K562 (cell line): ENCODE measurements around the gene WDR90. TPM values are rescaled to one million over a fixed set of nuclear protein-coding genes. Genes with fewer than 3 reads are reported as not detected.

Experiments
- CBX1 ChIP-seq: sonication (generic); IDR thresholded peaks from 2 replicates; pipeline ENCODE4 v1.6.1; 2016; ENCODE audit warnings: antibody characterized with exemption, low read depth, mild to moderate bottlenecking
- CBX3 ChIP-seq, 2 experiments: IDR thresholded peaks; 1 replicate in 1 of 2; 2 replicates in 1 of 2; pipeline ENCODE4 v1.6.1; 2012; ENCODE audit warnings: inconsistent platforms in 2 of 2, low read length in 2 of 2, borderline replicate concordance in 1 of 2, control low read depth in 1 of 2
- CREM ChIP-seq: IDR thresholded peaks from 2 replicates; pipeline ENCODE4 v1.6.1; 2014; ENCODE audit warnings: antibody characterized with exemption, low read depth
- FOXA1 ChIP-seq: fragments of 450-650 bp; IDR thresholded peaks from 2 replicates; pipeline ENCODE4 v1.6.1; 2016; ENCODE audit warnings: mild to moderate bottlenecking, borderline replicate concordance
- GABPB2 ChIP-seq: fragments of 250-450 bp; sonication (Bioruptor Pico); conservative IDR thresholded peaks from 2 replicates; pipeline ENCODE4 v1.5.1; 2021; ENCODE audit warnings: mild to moderate bottlenecking
- HCFC1 ChIP-seq: IDR thresholded peaks from 2 replicates; pipeline ENCODE4 v1.6.1; 2012; ENCODE audit warnings: low read depth, low read length, improper control_type of control experiment
- HNRNPUL1 ChIP-seq: fragments of 200-400 bp; formaldehyde crosslinking; IDR thresholded peaks from 2 replicates; pipeline ENCODE4 v1.6.1; 2017; ENCODE audit warnings: low read length
- ILF3 ChIP-seq: fragments of 450-650 bp; IDR thresholded peaks from 2 replicates; pipeline ENCODE4 v1.6.1; 2018; ENCODE audit warnings: antibody characterized with exemption, mild to moderate bottlenecking, moderate library complexity, borderline replicate concordance
- KLF16 ChIP-seq: IDR thresholded peaks from 2 replicates; pipeline ENCODE4 v1.6.1; 2016; ENCODE audit warnings: antibody characterized with exemption
- MYC ChIP-seq, 2 experiments: fragments of 250-450 bp in 1 of 2; sonication (Bioruptor Pico) in 1 of 2; IDR thresholded peaks; 2 replicates each; pipeline versions ENCODE4 v1.5.1 to v1.6.1; 2012 to 2021; ENCODE audit warnings: low read depth in 2 of 2, borderline replicate concordance in 1 of 2, improper control_type of control experiment in 1 of 2, low read length in 1 of 2, mild to moderate bottlenecking in 1 of 2, moderate library complexity in 1 of 2
- NFATC3 ChIP-seq: fragments of 450-650 bp; IDR thresholded peaks from 2 replicates; pipeline ENCODE4 v1.6.1; 2017; ENCODE audit warnings: mild to moderate bottlenecking
- NR1H2 ChIP-seq: sonication (generic); formaldehyde crosslinking; IDR thresholded peaks from 2 replicates; pipeline ENCODE4 v1.4.0; 2020; ENCODE audit warnings: mild to moderate bottlenecking, missing genetic modification reagents
- PHB2 ChIP-seq: fragments of 450-650 bp; IDR thresholded peaks from 2 replicates; pipeline ENCODE4 v1.6.1; 2017; ENCODE audit warnings: low read depth
- POLR3G ChIP-seq: IDR thresholded peaks from 2 replicates; pipeline ENCODE4 v1.6.1; 2011; ENCODE audit not compliant: insufficient read length, insufficient replicate concordance; ENCODE audit errors: extremely low read depth
- TCFL5 ChIP-seq: fragments of 250-450 bp; sonication (Bioruptor Pico); conservative IDR thresholded peaks from 2 replicates; pipeline ENCODE4 v1.6.1; 2021; ENCODE audit warnings: mild to moderate bottlenecking, moderate library complexity, matching md5 sums
- ZFP1 ChIP-seq: fragments of 450-650 bp; formaldehyde crosslinking; IDR thresholded peaks from 2 replicates; pipeline ENCODE4 v1.4.0; 2020; ENCODE audit warnings: mild to moderate bottlenecking, mixed read lengths
- ZNF24 ChIP-seq: fragments of 450-650 bp; IDR thresholded peaks from 2 replicates; pipeline ENCODE4 v1.6.1; 2016
- ZNF586 ChIP-seq: fragments of 450-650 bp; formaldehyde crosslinking; conservative IDR thresholded peaks from 2 replicates; pipeline ENCODE4 v1.4.0; 2020; ENCODE audit warnings: mild to moderate bottlenecking, moderate library complexity
- polyA plus RNA-seq, 8 experiments: library from polyadenylated mRNA; depleted of rRNA in 4 of 8; stranded (reverse) in 5 of 8; unstranded in 3 of 8; fragments of >200 nt; fragmentation: Nextera tagmentation in 2 of 8; fragmentation: Illumina TruSeq in 1 of 8; extraction: Ambion mirVana in 2 of 8; extraction: Trizol in 1 of 8; gene quantifications; 2 replicates each; pipeline versions ENCODE4 v1.2.1 to v1.2.3, GENCODE V29; 2011 to 2014; ENCODE audit warnings: inconsistent platforms in 1 of 8, missing spikeins in 1 of 8
- total RNA-seq, 7 experiments: library from RNA; depleted of rRNA in 6 of 7; stranded (reverse); fragments of >200 nt in 6 of 7; fragmentation: Illumina TruSeq in 2 of 7; extraction: Trizol in 2 of 7; gene quantifications; 2 replicates each; pipeline versions ENCODE4 v1.2.1 to v1.2.3, GENCODE V29; 2011 to 2021; ENCODE audit warnings: low replicate concordance in 1 of 7
- TF ChIP-seq, protein P1 (sequence below): sonication (generic); formaldehyde crosslinking; IDR thresholded peaks from 2 replicates; pipeline ENCODE4 v1.8.1; 2023; ENCODE audit warnings: mild to moderate bottlenecking, missing genetic modification reagents, moderate library complexity
- TF ChIP-seq, protein P2 (sequence below): fragments of 450-650 bp; conservative IDR thresholded peaks from 2 replicates; pipeline ENCODE4 v1.6.1; 2016; ENCODE audit warnings: missing genetic modification characterization, low read depth, mild to moderate bottlenecking, missing compliant biosample characterization, moderate library complexity
- TF ChIP-seq, protein P3 (sequence below): sonication (generic); formaldehyde crosslinking; IDR thresholded peaks from 2 replicates; pipeline ENCODE4 v1.8.0; 2023; ENCODE audit warnings: mild to moderate bottlenecking, missing genetic modification reagents
- TF ChIP-seq, protein P4 (sequence below), 2 experiments: fragments of 450-650 bp in 1 of 2; sonication (generic) in 1 of 2; formaldehyde crosslinking; conservative IDR thresholded peaks; 2 replicates each; pipeline versions ENCODE4 v1.4.0 to v1.8.1; 2020 to 2022; ENCODE audit warnings: mild to moderate bottlenecking in 1 of 2, missing genetic modification reagents in 1 of 2

The WDR90 gene
- total and polyA plus RNA-seq, 9 of the 15 experiments (the other 6 are each of a cell fraction or from before 2014, with no cell fraction given), result 0.44 to 12.6 (median 3.3) TPM

DNA sequence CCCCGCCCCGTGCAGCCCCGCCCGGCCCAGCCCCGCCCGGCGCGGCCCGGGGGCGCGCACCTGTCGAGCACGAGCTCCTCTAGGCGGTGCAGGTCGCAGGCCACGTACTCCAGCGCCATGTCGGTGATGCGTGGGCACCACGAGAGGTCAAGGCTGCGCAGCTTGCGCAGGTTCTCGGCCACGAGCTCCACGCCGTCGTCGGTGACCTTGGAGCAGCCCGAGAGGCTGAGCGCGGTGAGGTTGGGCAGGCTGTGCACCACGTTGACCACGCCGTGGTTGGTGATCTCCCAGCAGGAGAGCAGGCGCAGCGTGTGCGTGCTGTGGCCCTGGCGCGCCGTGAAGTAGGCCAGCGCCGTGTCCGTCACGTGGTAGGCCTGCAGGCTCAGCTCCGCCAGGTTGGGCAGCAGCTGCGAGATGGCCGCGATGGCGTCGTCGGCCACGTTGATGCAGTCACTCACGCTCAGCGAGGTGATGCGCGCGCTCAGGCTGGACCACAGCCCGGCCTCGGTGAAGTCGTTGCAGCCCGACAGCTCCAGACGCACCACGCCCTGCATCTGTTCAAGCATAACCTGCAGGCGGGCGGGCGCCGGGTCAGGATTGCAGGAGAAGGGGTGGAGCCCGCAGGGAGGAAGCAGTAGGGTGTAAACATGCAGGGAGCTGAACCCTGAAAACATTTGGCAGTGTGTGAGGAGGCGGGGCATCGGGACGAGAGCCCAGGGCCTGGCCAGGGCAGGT, 46.4 kb downstream of the WDR90 start (continued):
- TF ChIP-seq POLR3G, result no peak
- TF ChIP-seq NR1H2 (CRISPR knock-in tag), result no peak
- TF ChIP-seq GABPB2, result no peak
- TF ChIP-seq, protein P1, sequence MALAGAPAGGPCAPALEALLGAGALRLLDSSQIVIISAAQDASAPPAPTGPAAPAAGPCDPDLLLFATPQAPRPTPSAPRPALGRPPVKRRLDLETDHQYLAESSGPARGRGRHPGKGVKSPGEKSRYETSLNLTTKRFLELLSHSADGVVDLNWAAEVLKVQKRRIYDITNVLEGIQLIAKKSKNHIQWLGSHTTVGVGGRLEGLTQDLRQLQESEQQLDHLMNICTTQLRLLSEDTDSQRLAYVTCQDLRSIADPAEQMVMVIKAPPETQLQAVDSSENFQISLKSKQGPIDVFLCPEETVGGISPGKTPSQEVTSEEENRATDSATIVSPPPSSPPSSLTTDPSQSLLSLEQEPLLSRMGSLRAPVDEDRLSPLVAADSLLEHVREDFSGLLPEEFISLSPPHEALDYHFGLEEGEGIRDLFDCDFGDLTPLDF (CRISPR knock-in tag), result peak; percentile 62; the same call in 1 of the 2 replicates
- TF ChIP-seq HNRNPUL1, result no peak
- peak; percentile 63 for TF ChIP-seq MYC (IDR thresholded peaks at IDR 0.05; ENCODE audit: low read depth, low read length)
- 0 out of 2 replicates have a peak, but pooled peaks have one; percentile 56 for TF ChIP-seq MYC (CRISPR knock-in tag; IDR thresholded peaks at IDR 0.05; ENCODE audit: borderline replicate concordance, low read depth)
- peak in 1 of 2 experiments; percentile 78; a peak in 1 of 3 replicates for TF ChIP-seq CBX3 (IDR thresholded peaks at IDR 0.05; ENCODE audit: borderline replicate concordance in 1 of 2, low read length in 2 of 2)
- TF ChIP-seq, protein P2, sequence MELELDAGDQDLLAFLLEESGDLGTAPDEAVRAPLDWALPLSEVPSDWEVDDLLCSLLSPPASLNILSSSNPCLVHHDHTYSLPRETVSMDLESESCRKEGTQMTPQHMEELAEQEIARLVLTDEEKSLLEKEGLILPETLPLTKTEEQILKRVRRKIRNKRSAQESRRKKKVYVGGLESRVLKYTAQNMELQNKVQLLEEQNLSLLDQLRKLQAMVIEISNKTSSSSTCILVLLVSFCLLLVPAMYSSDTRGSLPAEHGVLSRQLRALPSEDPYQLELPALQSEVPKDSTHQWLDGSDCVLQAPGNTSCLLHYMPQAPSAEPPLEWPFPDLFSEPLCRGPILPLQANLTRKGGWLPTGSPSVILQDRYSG (tag), result peak; percentile 57; the same call in 1 of the 2 replicates
- TF ChIP-seq KLF16, result no peak
- no peak for TF ChIP-seq ZFP1 (CRISPR knock-in tag)
- TF ChIP-seq ILF3, result no peak
- no peak for TF ChIP-seq NFATC3
- peak; percentile 6; the same call in 1 of the 2 replicates for TF ChIP-seq CREM
- no peak; the same call in 1 of the 2 replicates for TF ChIP-seq HCFC1
- TF ChIP-seq PHB2, result no peak
- TF ChIP-seq TCFL5 (CRISPR knock-in tag), result no peak
- TF ChIP-seq ZNF24, result 0 out of 2 replicates have a peak, but pooled peaks have one; percentile 31
- TF ChIP-seq, protein P3, sequence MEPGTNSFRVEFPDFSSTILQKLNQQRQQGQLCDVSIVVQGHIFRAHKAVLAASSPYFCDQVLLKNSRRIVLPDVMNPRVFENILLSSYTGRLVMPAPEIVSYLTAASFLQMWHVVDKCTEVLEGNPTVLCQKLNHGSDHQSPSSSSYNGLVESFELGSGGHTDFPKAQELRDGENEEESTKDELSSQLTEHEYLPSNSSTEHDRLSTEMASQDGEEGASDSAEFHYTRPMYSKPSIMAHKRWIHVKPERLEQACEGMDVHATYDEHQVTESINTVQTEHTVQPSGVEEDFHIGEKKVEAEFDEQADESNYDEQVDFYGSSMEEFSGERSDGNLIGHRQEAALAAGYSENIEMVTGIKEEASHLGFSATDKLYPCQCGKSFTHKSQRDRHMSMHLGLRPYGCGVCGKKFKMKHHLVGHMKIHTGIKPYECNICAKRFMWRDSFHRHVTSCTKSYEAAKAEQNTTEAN (CRISPR knock-in tag), result no peak
- TF ChIP-seq, protein P4, sequence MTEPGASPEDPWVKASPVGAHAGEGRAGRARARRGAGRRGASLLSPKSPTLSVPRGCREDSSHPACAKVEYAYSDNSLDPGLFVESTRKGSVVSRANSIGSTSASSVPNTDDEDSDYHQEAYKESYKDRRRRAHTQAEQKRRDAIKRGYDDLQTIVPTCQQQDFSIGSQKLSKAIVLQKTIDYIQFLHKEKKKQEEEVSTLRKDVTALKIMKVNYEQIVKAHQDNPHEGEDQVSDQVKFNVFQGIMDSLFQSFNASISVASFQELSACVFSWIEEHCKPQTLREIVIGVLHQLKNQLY (CRISPR knock-in tag; conservative IDR thresholded peaks at IDR 0.05), result peak in 1 of 2 experiments; percentile 96; a peak in 2 of 4 replicates
- 0 out of 2 replicates have a peak, but pooled peaks have one; percentile 36 for TF ChIP-seq CBX1
- no peak for TF ChIP-seq FOXA1
- no peak for TF ChIP-seq ZNF586 (CRISPR knock-in tag)
